Neutrophil (primary cell): Measurements from ENCODE around the gene AMH.

ENCODE experiments used
- H3K27ac ChIP-seq: fragments of 200-600 bp; sonication (generic); 2 replicates; pipeline ENCODE4 v1.5.1; 2016; ENCODE audit warnings: mild to moderate bottlenecking, moderate library complexity
- H3K27me3 ChIP-seq: fragments of 200-600 bp; sonication (generic); 2 replicates; pipeline ENCODE4 v1.6.0; 2016; ENCODE audit warnings: mild to moderate bottlenecking
- H3K36me3 ChIP-seq: fragments of 200-600 bp; sonication (generic); 2 replicates; pipeline ENCODE4 v1.5.1; 2017
- H3K4me1 ChIP-seq, 2 experiments: fragments of 200-600 bp in 1 of 2; sonication (generic) in 1 of 2; 1 replicate in 1 of 2; 2 replicates in 1 of 2; pipeline versions ENCODE4 v1.5.1 to v1.6.1; 2013 to 2016; ENCODE audit warnings: low read depth in 1 of 2, low read length in 1 of 2, mild to moderate bottlenecking in 1 of 2, moderate library complexity in 1 of 2; ENCODE audit not compliant: control insufficient read depth in 1 of 2, insufficient read depth in 1 of 2
- H3K4me3 ChIP-seq, 2 experiments: fragments of 200-600 bp in 1 of 2; sonication (generic) in 1 of 2; 1 replicate in 1 of 2; 2 replicates in 1 of 2; pipeline ENCODE4 v1.5.1; 2013 to 2016; ENCODE audit warnings: low read depth in 1 of 2, low read length in 1 of 2, mild to moderate bottlenecking in 1 of 2, moderate library complexity in 1 of 2
- H3K9me3 ChIP-seq: fragments of 200-600 bp; sonication (generic); 2 replicates; pipeline ENCODE4 v1.5.1; 2016
- CTCF ChIP-seq: fragments of 200-600 bp; sonication (generic); IDR thresholded peaks from 2 replicates; pipeline ENCODE4 v1.5.1; 2016; ENCODE audit warnings: antibody characterized with exemption

Gene AMH

DNA sequence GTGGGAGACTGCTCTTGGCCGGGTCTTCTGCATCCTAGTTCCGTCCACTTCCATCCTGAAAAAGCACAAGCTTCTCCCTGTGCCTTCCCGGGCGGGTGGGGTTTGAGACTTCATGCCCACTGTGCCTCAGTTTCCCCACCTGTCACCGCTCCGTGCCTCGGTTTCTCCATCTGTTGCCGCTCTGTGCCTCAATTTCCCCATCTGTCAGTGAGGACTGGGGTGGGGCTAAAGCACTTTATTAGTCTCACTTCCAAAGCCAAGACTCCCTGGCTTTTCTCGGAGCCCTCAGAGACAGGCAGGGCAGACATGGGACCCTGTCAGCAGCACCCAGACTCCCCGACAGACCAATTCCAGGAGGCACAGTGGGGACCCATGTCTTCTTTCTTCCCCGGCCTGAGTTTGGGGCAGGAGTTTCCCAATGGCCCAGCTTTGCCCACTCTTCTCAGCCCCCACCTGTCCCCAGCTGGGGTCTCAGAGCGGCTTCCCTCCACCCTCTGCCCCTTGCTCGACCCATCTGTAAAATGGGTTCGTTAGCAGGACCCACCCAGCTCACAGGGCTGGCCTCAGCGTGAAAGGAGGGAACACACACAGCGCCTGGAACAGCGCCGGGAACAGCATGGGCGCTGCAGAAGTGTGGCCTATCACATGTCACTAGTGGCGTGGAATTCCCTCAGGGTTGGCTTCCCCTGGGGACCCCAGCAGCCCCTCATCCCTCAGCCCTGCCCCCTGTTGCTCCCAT, 37.4 kb downstream of the AMH start:
- Histone ChIP-seq H3K27ac (peak overlapping the region; percentile 99), H3K4me1 (peaks cover 79% of the 10 kb centered on the region in 2 experiments), H3K27me3 (no peaks in the 10 kb centered on the region)

GRCh38 chr19:2287585-2288337, 38.6 kb downstream of the AMH start:
- H3K9me3 ChIP-seq: no peaks in the 10 kb centered on the region
- H3K4me3 ChIP-seq: peak overlapping the region; percentile 95
- H3K27me3 ChIP-seq: no peaks in the 10 kb centered on the region
- peak overlapping the region; percentile 99 for H3K27ac ChIP-seq
- H3K4me1 ChIP-seq: peaks cover 85 to 89% of the 10 kb centered on the region in 2 experiments
- peaks cover 18% of the 10 kb centered on the region for H3K36me3 ChIP-seq
- TF ChIP-seq CTCF: peak; percentile 22

More for the DNA sequence above, 37.4 kb downstream of the AMH start:
- Histone ChIP-seq H3K36me3 (peaks cover 10% of the 10 kb centered on the region), H3K9me3 (no peaks in the 10 kb centered on the region), H3K4me3 (no peak overlapping the region)
- TF ChIP-seq CTCF: no peak

- Histone ChIP-seq H3K9me3 (no peaks in the 10 kb centered on the region), H3K27me3 (no peaks in the 10 kb centered on the region), H3K4me1 (peaks cover 83 to 89% of the 10 kb centered on the region in 2 experiments), H3K4me3 (peak overlapping the region; percentile 95), H3K27ac (peak overlapping the region; percentile 99), H3K36me3 (peaks cover 25% of the 10 kb centered on the region)
- TF ChIP-seq CTCF: no peak
Measured at GRCh38 chr19:2288338-2288817, 39.3 kb downstream of the AMH start.

GRCh38 chr19:2288818-2289713, 39.9 kb downstream of the AMH start:
- peak overlapping the region; percentile 99 for H3K27ac ChIP-seq
- no peaks in the 10 kb centered on the region for H3K9me3 ChIP-seq
- peak overlapping the region; percentile 95 for H3K4me3 ChIP-seq
- no peak for TF ChIP-seq CTCF
- no peaks in the 10 kb centered on the region for H3K27me3 ChIP-seq
- H3K4me1 ChIP-seq: peaks cover 83 to 89% of the 10 kb centered on the region in 2 experiments
- peaks cover 31% of the 10 kb centered on the region for H3K36me3 ChIP-seq
